Activated naive CD8-positive, alpha-beta T cell treated with anti-CD3 and anti-CD28 coated beads for 36 hours (primary cell): ENCODE results near the gene IL16. TPM values are rescaled to one million over a fixed set of nuclear protein-coding genes. Genes with fewer than 3 reads are reported as not detected.
A peak's percentile ranks its signal among the peaks of the same experiment; 100 is the strongest.
"Not testable (repeated sequence)": the region's sequence is repeated elsewhere in the genome, so short reads cannot be mapped to it uniquely, and the experiment has no call there.

Experiments used
- DNase-seq: peaks from one replicate; pipeline ENCODE4 v3.0.0; 2021
- H3K27ac Mint-ChIP-seq: one replicate; pipeline ENCODE4 v1.8.0; 2022; ENCODE audit warnings: mild to moderate bottlenecking, moderate library complexity, mixed read lengths
- H3K27me3 Mint-ChIP-seq: one replicate; pipeline ENCODE4 v1.8.0; 2022; ENCODE audit warnings: mild to moderate bottlenecking, mixed read lengths
- H3K36me3 Mint-ChIP-seq: one replicate; pipeline ENCODE4 v1.8.0; 2021; ENCODE audit warnings: mild to moderate bottlenecking, mixed read lengths
- H3K4me1 Mint-ChIP-seq: one replicate; pipeline ENCODE4 v1.8.0; 2021; ENCODE audit warnings: mixed read lengths
- H3K4me3 Mint-ChIP-seq: one replicate; pipeline ENCODE4 v1.8.0; 2022; ENCODE audit warnings: mild to moderate bottlenecking, moderate library complexity, mixed read lengths
- H3K9me3 Mint-ChIP-seq: one replicate; pipeline ENCODE4 v1.8.0; 2022; ENCODE audit warnings: mixed read lengths
- total RNA-seq, 2 experiments: library from RNA; stranded (reverse); gene quantifications; one replicate each; pipeline ENCODE4 v1.2.3, GENCODE V29; 2021

IL16 gene
- total RNA-seq = 100 to 1,000 TPM; 106 to 110 TPM

DNA sequence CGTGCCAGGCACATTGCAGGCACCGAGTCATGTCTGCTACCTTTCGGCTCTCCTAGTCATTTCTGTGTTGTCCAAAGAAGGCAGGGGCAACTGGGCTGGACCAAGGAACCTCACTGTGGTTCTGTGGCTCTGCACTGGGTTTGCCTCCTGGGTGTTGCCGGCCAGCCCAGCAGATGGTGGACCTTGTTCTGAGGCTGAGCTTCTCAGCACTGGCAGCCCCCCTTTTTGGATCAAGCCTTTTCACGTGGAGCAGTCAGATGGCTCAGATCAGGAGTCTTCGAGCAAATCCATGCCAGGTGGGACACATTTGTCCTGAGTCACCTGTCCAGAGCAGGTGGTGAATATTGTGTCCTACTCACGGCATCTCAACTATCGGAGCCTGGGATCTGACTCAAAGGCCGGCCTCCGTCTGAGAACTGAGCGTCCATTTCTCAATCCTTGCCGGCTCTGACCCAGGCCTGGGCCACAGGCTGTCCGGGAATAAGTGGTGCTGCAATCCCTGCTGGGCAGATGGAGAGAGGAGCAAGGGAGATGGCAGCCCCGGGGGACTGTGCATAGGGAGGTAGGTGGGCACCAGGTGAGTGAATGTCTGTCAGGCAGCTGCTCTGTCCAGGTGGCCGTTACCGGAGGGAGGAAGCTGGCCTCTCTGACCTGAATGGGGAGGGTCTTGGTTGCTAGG, at the start of gene IL16:
Gene IL16, plus strand, starts transcription at position 304 of the 679 bp plus-strand sequence. CDS start 28,521 bp downstream, outside the sequence.
- H3K27me3 Mint-ChIP-seq = peaks cover 12% of the 10 kb centered on the region
- DNase-seq = no peak
- H3K4me1 Mint-ChIP-seq = no peaks in the 10 kb centered on the region
- no peak within 1 kb of the TSS for H3K4me3 Mint-ChIP-seq
- no peak within 1 kb of the TSS for H3K27ac Mint-ChIP-seq
- H3K9me3 Mint-ChIP-seq = no peaks in the 10 kb centered on the region
- no peaks in the 10 kb centered on the region for H3K36me3 Mint-ChIP-seq

- peaks cover 4% of the 10 kb centered on the region for H3K4me1 Mint-ChIP-seq
- H3K4me3 Mint-ChIP-seq = no peak overlapping the region
- no peak overlapping the region for H3K27ac Mint-ChIP-seq
- DNase-seq = no peak
- H3K36me3 Mint-ChIP-seq = no peaks in the 10 kb centered on the region
- no peaks in the 10 kb centered on the region for H3K9me3 Mint-ChIP-seq
- peaks cover 4% of the 10 kb centered on the region for H3K27me3 Mint-ChIP-seq
Measured at GRCh38 chr15:81151389-81151788, 45.3 kb upstream of the IL16 start.

GRCh38 chr15:81152339-81152738, 44.3 kb upstream of the IL16 start:
- Mint-ChIP-seq H3K27ac (no peak overlapping the region), H3K36me3 (no peaks in the 10 kb centered on the region), H3K4me3 (no peak overlapping the region), H3K27me3 (peaks cover under 1% of the 10 kb centered on the region), H3K4me1 (peaks cover 4% of the 10 kb centered on the region), H3K9me3 (no peaks in the 10 kb centered on the region)
- no peak for DNase-seq

DNA sequence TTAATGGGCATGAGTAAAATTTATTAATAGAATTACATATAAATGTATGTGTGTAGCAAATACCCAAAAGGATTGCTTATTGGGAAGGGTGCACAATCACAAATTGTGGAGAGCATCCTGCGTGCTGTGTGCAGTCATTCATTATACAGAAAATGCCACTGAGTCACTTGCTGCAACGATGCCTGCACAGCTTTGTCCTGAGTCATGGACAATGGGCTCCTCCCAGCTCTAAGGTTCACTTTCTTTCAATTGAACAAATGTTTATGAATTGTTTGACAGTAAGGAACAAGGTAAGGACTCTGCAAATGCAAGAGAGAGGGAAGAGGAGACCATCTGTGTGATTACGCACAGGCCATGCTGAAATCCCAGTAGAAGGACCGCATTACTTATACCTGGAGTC, 43.9 kb upstream of the IL16 start:
- Mint-ChIP-seq H3K27me3 (no peaks in the 10 kb centered on the region), H3K4me3 (no peak overlapping the region), H3K4me1 (peaks cover 4% of the 10 kb centered on the region), H3K27ac (no peak overlapping the region), H3K36me3 (no peaks in the 10 kb centered on the region), H3K9me3 (no peaks in the 10 kb centered on the region)
- DNase-seq = no peak

GRCh38 chr15:81155375-81156218, 41.1 kb upstream of the IL16 start:
- H3K27ac Mint-ChIP-seq = no peak overlapping the region
- DNase-seq = no peak
- peaks cover 5% of the 10 kb centered on the region for H3K4me1 Mint-ChIP-seq
- H3K4me3 Mint-ChIP-seq = no peak overlapping the region
- H3K9me3 Mint-ChIP-seq = no peaks in the 10 kb centered on the region
- no peaks in the 10 kb centered on the region for H3K27me3 Mint-ChIP-seq
- H3K36me3 Mint-ChIP-seq = no peaks in the 10 kb centered on the region

GRCh38 chr15:81156324-81156723, 40.4 kb upstream of the IL16 start:
- no peak overlapping the region for H3K4me3 Mint-ChIP-seq
- no peaks in the 10 kb centered on the region for H3K27me3 Mint-ChIP-seq
- H3K36me3 Mint-ChIP-seq = no peaks in the 10 kb centered on the region
- H3K27ac Mint-ChIP-seq = no peak overlapping the region
- H3K9me3 Mint-ChIP-seq = no peaks in the 10 kb centered on the region
- no peak for DNase-seq
- H3K4me1 Mint-ChIP-seq = peaks cover 13% of the 10 kb centered on the region

DNA sequence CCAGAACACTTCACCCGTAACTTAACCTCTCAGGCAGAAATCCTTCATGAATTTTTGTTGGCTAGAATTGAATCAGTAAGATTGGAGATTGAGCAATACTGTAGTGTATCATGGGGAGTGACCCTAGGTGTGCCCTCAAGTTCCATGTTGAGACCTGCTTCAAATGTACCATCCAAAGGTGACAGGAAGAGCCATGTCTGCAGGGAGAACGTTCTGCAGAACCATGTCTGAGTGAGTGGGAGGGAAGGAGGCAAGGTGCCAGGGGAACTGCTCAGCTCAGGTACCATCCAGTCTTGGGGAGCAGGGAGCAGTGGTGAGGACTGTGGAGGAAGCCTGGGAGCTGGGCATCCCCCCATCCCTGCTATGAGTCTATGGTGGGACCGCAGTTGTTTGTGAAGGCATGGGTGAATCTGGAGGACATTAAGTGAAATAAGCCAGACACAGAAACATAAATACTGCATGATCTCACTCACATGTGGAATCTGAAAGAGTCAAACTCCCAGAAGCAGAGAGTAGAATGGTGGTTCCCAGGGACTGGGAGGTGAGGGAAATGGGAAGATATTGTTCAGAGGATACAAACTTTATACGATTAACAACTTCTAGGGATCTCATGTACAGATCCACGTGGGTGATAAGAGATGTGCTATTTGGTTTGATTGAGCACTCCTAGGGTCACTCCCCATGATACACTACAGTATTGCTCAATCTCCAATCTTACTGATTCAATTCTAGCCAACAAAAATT, 39.3 kb upstream of the IL16 start:
- Mint-ChIP-seq H3K27me3 (no peaks in the 10 kb centered on the region), H3K27ac (no peak overlapping the region), H3K9me3 (no peaks in the 10 kb centered on the region), H3K36me3 (no peaks in the 10 kb centered on the region), H3K4me1 (peaks cover 23% of the 10 kb centered on the region), H3K4me3 (no peak overlapping the region)
- DNase-seq = no peak

DNA sequence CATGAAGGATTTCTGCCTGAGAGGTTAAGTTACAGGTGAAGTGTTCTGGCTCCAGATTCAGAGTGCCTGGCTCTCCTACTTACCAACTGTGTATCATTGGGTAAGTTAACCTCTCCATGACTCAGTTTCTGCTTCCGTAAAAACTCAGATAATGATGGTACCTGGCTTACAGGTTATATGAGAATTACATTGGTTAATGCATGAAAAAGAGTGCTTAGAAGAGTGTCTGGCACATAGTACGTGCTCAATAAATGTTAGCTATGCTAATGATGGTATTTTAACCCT, 38.8 kb upstream of the IL16 start:
- H3K27ac Mint-ChIP-seq = no peak overlapping the region
- DNase-seq = no peak
- H3K27me3 Mint-ChIP-seq = no peaks in the 10 kb centered on the region
- peaks cover 25% of the 10 kb centered on the region for H3K4me1 Mint-ChIP-seq
- H3K36me3 Mint-ChIP-seq = no peaks in the 10 kb centered on the region
- no peak overlapping the region for H3K4me3 Mint-ChIP-seq
- H3K9me3 Mint-ChIP-seq = no peaks in the 10 kb centered on the region

GRCh38 chr15:81158561-81158960, 38.1 kb upstream of the IL16 start:
- not testable (repeated sequence) for H3K36me3 Mint-ChIP-seq, H3K27ac Mint-ChIP-seq, H3K9me3 Mint-ChIP-seq, H3K4me3 Mint-ChIP-seq, DNase-seq, H3K27me3 Mint-ChIP-seq
- peaks cover 25% of the 10 kb centered on the region for H3K4me1 Mint-ChIP-seq

- no peak for DNase-seq
- H3K4me1 Mint-ChIP-seq = peaks cover 23% of the 10 kb centered on the region
- H3K36me3 Mint-ChIP-seq = no peaks in the 10 kb centered on the region
- H3K9me3 Mint-ChIP-seq = no peaks in the 10 kb centered on the region
- no peak overlapping the region for H3K27ac Mint-ChIP-seq
- no peak overlapping the region for H3K4me3 Mint-ChIP-seq
- H3K27me3 Mint-ChIP-seq = no peaks in the 10 kb centered on the region
Measured at GRCh38 chr15:81160312-81161159, 36.1 kb upstream of the IL16 start.

- peaks cover 21% of the 10 kb centered on the region for H3K4me1 Mint-ChIP-seq
- peak; percentile 10 for DNase-seq
- H3K9me3 Mint-ChIP-seq = no peaks in the 10 kb centered on the region
- no peak overlapping the region for H3K4me3 Mint-ChIP-seq
- H3K36me3 Mint-ChIP-seq = no peaks in the 10 kb centered on the region
- H3K27me3 Mint-ChIP-seq = no peaks in the 10 kb centered on the region
- peak overlapping the region; percentile 2 for H3K27ac Mint-ChIP-seq
Measured at GRCh38 chr15:81161160-81161673, 35.5 kb upstream of the IL16 start.

DNA sequence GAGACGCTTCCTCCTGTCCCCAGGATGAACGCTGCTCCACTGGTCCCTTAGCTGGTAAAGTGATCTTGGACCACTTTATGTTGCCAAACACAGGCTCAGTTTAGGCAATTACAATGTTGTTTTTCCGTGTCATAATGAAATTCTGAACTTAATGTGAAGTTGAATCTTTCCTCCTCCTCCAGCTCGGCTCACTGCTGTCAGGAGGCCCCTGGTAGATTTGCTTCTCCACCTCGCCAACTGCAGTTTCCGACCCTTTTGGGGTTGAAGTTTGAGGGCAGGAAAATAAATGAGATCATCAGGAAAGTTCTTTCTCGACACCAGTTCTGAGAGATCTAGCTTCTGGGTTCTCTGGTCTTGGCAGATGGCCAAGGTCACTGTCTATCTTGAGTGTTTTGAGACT, 34.8 kb upstream of the IL16 start:
- H3K27me3 Mint-ChIP-seq = no peaks in the 10 kb centered on the region
- H3K36me3 Mint-ChIP-seq = no peaks in the 10 kb centered on the region
- no peaks in the 10 kb centered on the region for H3K9me3 Mint-ChIP-seq
- no peak overlapping the region for H3K4me3 Mint-ChIP-seq
- H3K4me1 Mint-ChIP-seq = peaks cover 21% of the 10 kb centered on the region
- no peak for DNase-seq
- peak overlapping the region; percentile 2 for H3K27ac Mint-ChIP-seq

DNA sequence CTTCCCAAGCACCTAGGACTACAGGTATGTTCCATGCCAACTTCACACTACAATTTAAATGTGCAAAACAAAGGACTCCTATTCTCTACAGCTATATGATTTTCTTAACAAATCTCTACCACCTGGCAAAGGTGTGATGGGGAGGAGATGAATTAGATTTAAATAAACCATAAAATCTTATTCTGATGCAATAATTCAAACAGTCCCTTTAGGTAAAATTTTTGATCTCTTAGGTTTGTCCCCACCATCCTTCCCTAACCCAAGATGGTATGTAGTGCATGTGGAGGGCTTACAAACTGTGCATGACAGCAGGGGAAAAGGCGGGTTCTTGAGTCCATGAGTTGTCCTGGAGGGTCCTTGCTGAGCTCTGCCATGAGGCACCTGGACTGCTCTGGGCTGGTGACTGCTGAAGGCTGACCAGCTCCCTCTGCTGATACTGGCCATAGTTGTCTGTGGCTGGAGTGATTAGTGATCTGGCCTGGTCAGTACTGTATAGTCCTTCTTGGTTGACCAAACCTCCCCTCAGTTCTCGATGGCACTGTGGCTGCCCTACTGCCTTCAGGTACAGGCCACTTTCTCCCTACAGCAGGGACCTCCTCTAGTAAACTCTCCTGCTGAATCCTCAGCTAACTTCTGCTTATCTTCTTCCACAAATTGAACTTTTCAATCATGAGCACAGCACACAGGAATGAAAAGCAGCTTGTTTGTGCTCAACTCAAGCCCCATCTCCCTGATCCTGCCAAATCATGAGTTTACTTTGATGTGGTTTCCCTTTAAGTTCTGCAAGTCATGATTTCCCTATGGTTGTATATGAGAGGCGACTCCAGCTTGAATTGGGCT, 32.5 kb upstream of the IL16 start:
- Mint-ChIP-seq H3K4me3 (no peak overlapping the region), H3K36me3 (no peaks in the 10 kb centered on the region)

GRCh38 chr15:81165535-81165934, 31.1 kb upstream of the IL16 start:
- no peaks in the 10 kb centered on the region for H3K9me3 Mint-ChIP-seq
- no peaks in the 10 kb centered on the region for H3K36me3 Mint-ChIP-seq
- no peak for DNase-seq
- no peak overlapping the region for H3K27ac Mint-ChIP-seq
- H3K27me3 Mint-ChIP-seq = no peaks in the 10 kb centered on the region
- peaks cover 20% of the 10 kb centered on the region for H3K4me1 Mint-ChIP-seq
- H3K4me3 Mint-ChIP-seq = no peak overlapping the region

More for the DNA sequence above, 32.5 kb upstream of the IL16 start:
- H3K9me3 Mint-ChIP-seq = no peaks in the 10 kb centered on the region
- H3K27me3 Mint-ChIP-seq = no peaks in the 10 kb centered on the region
- no peak for DNase-seq
- H3K27ac Mint-ChIP-seq = no peak overlapping the region
- H3K4me1 Mint-ChIP-seq = peaks cover 21% of the 10 kb centered on the region
